Loucy (cell line): ENCODE measurements around the gene C5orf15.

Experiments used
- H2AFZ ChIP-seq: fragments of 200-600 bp; sonication (generic); 2 replicates; pipeline ENCODE4 v1.6.0; 2016; ENCODE audit warnings: antibody characterized with exemption, mild to moderate bottlenecking, low read length, moderate library complexity
- H3F3A ChIP-seq: fragments of 200-600 bp; 2 replicates; pipeline ENCODE4 v1.6.0; 2016; ENCODE audit warnings: antibody characterized with exemption, low read depth, mild to moderate bottlenecking
- H3K27me3 ChIP-seq: fragments of 200-600 bp; sonication (generic); 2 replicates; pipeline ENCODE4 v1.6.1; 2014; ENCODE audit warnings: low read length, mild to moderate bottlenecking; ENCODE audit not compliant: insufficient read depth, poor library complexity, severe bottlenecking
- H3K36me3 ChIP-seq: fragments of 200-600 bp; sonication (generic); 2 replicates; pipeline ENCODE4 v1.6.1; 2016; ENCODE audit warnings: low read length; ENCODE audit not compliant: insufficient read depth
- H3K4me1 ChIP-seq: fragments of 200-600 bp; sonication (generic); 2 replicates; pipeline ENCODE4 v1.5.1; 2014; ENCODE audit warnings: low read length, mild to moderate bottlenecking; ENCODE audit not compliant: insufficient read depth, poor library complexity, severe bottlenecking
- H3K4me2 ChIP-seq: fragments of 200-600 bp; sonication (generic); 2 replicates; pipeline ENCODE4 v1.6.0; 2014; ENCODE audit warnings: antibody characterized with exemption, low read length, low read depth, mild to moderate bottlenecking; ENCODE audit not compliant: poor library complexity, severe bottlenecking
- H3K4me3 ChIP-seq: fragments of 200-600 bp; sonication (generic); 2 replicates; pipeline ENCODE4 v1.5.1; 2014; ENCODE audit warnings: low read length, mild to moderate bottlenecking, mixed read lengths; ENCODE audit not compliant: poor library complexity, severe bottlenecking
- H3K79me2 ChIP-seq: fragments of 200-600 bp; sonication (generic); 2 replicates; pipeline ENCODE4 v1.6.1; 2014; ENCODE audit warnings: low read length; ENCODE audit not compliant: insufficient read depth
- H3K9ac ChIP-seq: fragments of 200-600 bp; sonication (generic); 2 replicates; pipeline ENCODE4 v1.6.0; 2014; ENCODE audit warnings: mild to moderate bottlenecking, low read depth, low read length, moderate library complexity; ENCODE audit not compliant: poor library complexity, severe bottlenecking
- H3K9me2 ChIP-seq: fragments of 200-600 bp; sonication (generic); replicated peaks from 2 replicates; pipeline ENCODE4 v1.6.1; 2016; ENCODE audit warnings: low read depth, low read length, mixed read lengths
- H3K9me3 ChIP-seq: fragments of 200-600 bp; sonication (generic); 2 replicates; pipeline ENCODE4 v1.6.1; 2014; ENCODE audit warnings: mild to moderate bottlenecking, antibody characterized with exemption, low read length, low read depth; ENCODE audit not compliant: insufficient read depth
- H4K20me1 ChIP-seq: fragments of 200-600 bp; sonication (generic); 2 replicates; pipeline ENCODE4 v1.6.0; 2014; ENCODE audit warnings: antibody characterized with exemption, low read length, mild to moderate bottlenecking; ENCODE audit not compliant: insufficient read depth, poor library complexity, severe bottlenecking
- CTCF ChIP-seq: fragments of 200-600 bp; sonication (generic); conservative IDR thresholded peaks from 2 replicates; pipeline ENCODE4 v1.5.1; 2014; ENCODE audit warnings: mild to moderate bottlenecking, antibody characterized with exemption, low read length
- EZH2phosphoT487 ChIP-seq: fragments of 200-600 bp; IDR thresholded peaks from 2 replicates; pipeline ENCODE4 v1.6.1; 2018; ENCODE audit warnings: antibody characterized with exemption, mild to moderate bottlenecking, moderate library complexity, borderline replicate concordance

C5orf15 gene

GRCh38 chr5:133952729-133953567 lies 15.5 kb downstream of the C5orf15 start:
- H3K27me3 ChIP-seq: no peaks in the 10 kb centered on the region
- no peaks in the 10 kb centered on the region for H3K79me2 ChIP-seq
- H3K9me2 ChIP-seq: no peaks in the 10 kb centered on the region
- TF ChIP-seq EZH2phosphoT487: no peak
- TF ChIP-seq CTCF: no peak
- H3K4me1 ChIP-seq: no peaks in the 10 kb centered on the region
- H3K4me3 ChIP-seq: no peak overlapping the region
- H3K9ac ChIP-seq: no peak overlapping the region
- no peaks in the 10 kb centered on the region for H4K20me1 ChIP-seq
- no peaks in the 10 kb centered on the region for H3K36me3 ChIP-seq
- H2AFZ ChIP-seq: no peak overlapping the region
- H3K4me2 ChIP-seq: no peak overlapping the region
- no peaks in the 10 kb centered on the region for H3F3A ChIP-seq
- no peaks in the 10 kb centered on the region for H3K9me3 ChIP-seq

- no peaks in the 10 kb centered on the region for H3K4me1 ChIP-seq
- no peaks in the 10 kb centered on the region for H3K9me2 ChIP-seq
- no peak overlapping the region for H3K9ac ChIP-seq
- H3K27me3 ChIP-seq: no peaks in the 10 kb centered on the region
- H4K20me1 ChIP-seq: no peaks in the 10 kb centered on the region
- no peaks in the 10 kb centered on the region for H3K9me3 ChIP-seq
- H3K4me2 ChIP-seq: no peak overlapping the region
- no peak overlapping the region for H3K4me3 ChIP-seq
- H2AFZ ChIP-seq: no peak overlapping the region
- no peaks in the 10 kb centered on the region for H3K79me2 ChIP-seq
- no peaks in the 10 kb centered on the region for H3F3A ChIP-seq
- TF ChIP-seq CTCF: no peak
- TF ChIP-seq EZH2phosphoT487: no peak
- H3K36me3 ChIP-seq: no peaks in the 10 kb centered on the region
These were observed 17.4 kb downstream of the C5orf15 start for GRCh38 chr5:133950821-133951612.

- H2AFZ ChIP-seq: no peak overlapping the region
- no peaks in the 10 kb centered on the region for H3K9me2 ChIP-seq
- no peak for TF ChIP-seq CTCF
- no peak for TF ChIP-seq EZH2phosphoT487
- no peaks in the 10 kb centered on the region for H3K4me1 ChIP-seq
- H3K4me2 ChIP-seq: no peak overlapping the region
- H3K4me3 ChIP-seq: no peak overlapping the region
- H3K9ac ChIP-seq: no peak overlapping the region
- H3K36me3 ChIP-seq: no peaks in the 10 kb centered on the region
- H3K79me2 ChIP-seq: no peaks in the 10 kb centered on the region
- no peaks in the 10 kb centered on the region for H3F3A ChIP-seq
- no peaks in the 10 kb centered on the region for H3K9me3 ChIP-seq
- H3K27me3 ChIP-seq: no peaks in the 10 kb centered on the region
- no peaks in the 10 kb centered on the region for H4K20me1 ChIP-seq
These were observed 19.7 kb downstream of the C5orf15 start for GRCh38 chr5:133948721-133949120.
